ENCODE data around the gene ZNF384. TPM values are rescaled to one million over a fixed set of nuclear protein-coding genes. Genes with fewer than 3 reads are reported as not detected.

ZNF384 gene
- total RNA-seq, 1 donor from 2014 or later: 15.1 TPM

- Histone ChIP-seq H3K9me3 (no peaks in the 10 kb centered on the region), H3K27me3 (no peaks in the 10 kb centered on the region), H3K4me3 (no peak overlapping the region), H3K36me3 (no peaks in the 10 kb centered on the region), H3K4me1 (no peaks in the 10 kb centered on the region), H3K27ac (peak overlapping the region in 1 of 2 donors; percentile 16)
- intact Hi-C loops (cut with DNase I): no loop called here
- DNase-seq (ENCODE audit: low spot score in 2 of 2): no peak
- no peak for TF ChIP-seq CTCF (IDR thresholded peaks at IDR 0.05)
Observed at GRCh38 chr12:6632026-6632983, 56.9 kb downstream of the ZNF384 start.

GRCh38 chr12:6631549-6631961 is 57.6 kb downstream of the ZNF384 start:
- Histone ChIP-seq H3K9me3 (no peaks in the 10 kb centered on the region), H3K36me3 (no peaks in the 10 kb centered on the region), H3K4me1 (no peaks in the 10 kb centered on the region), H3K27ac (peak overlapping the region in 1 of 2 donors; percentile 16), H3K27me3 (no peaks in the 10 kb centered on the region), H3K4me3 (no peak overlapping the region)
- no peak for DNase-seq (ENCODE audit: low spot score in 2 of 2)
- TF ChIP-seq CTCF (IDR thresholded peaks at IDR 0.05): no peak
- intact Hi-C loops (cut with DNase I): no loop called here

- no peaks in the 10 kb centered on the region for H3K9me3 ChIP-seq
- H3K27ac ChIP-seq: no peak overlapping the region
- no peaks in the 10 kb centered on the region for H3K4me1 ChIP-seq
- H3K27me3 ChIP-seq: no peaks in the 10 kb centered on the region
- H3K36me3 ChIP-seq: no peaks in the 10 kb centered on the region
- H3K4me3 ChIP-seq: no peak overlapping the region
- no peak for TF ChIP-seq CTCF (IDR thresholded peaks at IDR 0.05)
- intact Hi-C loops (cut with DNase I): no loop called here
- no peak for DNase-seq (ENCODE audit: low spot score in 2 of 2)
Observed at GRCh38 chr12:6630736-6631135, 58.4 kb downstream of the ZNF384 start.

GRCh38 chr12:6627616-6628015 is 61.6 kb downstream of the ZNF384 start:
- DNase-seq (ENCODE audit: low spot score in 2 of 2): no peak
- no peak for TF ChIP-seq CTCF (IDR thresholded peaks at IDR 0.05)
- Histone ChIP-seq H3K27me3 (no peaks in the 10 kb centered on the region), H3K27ac (no peak overlapping the region), H3K4me3 (no peak overlapping the region), H3K4me1 (no peaks in the 10 kb centered on the region), H3K36me3 (no peaks in the 10 kb centered on the region), H3K9me3 (no peaks in the 10 kb centered on the region)
- intact Hi-C loops (cut with DNase I): no loop called here

- intact Hi-C loops (cut with DNase I): no loop called here
- DNase-seq (ENCODE audit: low spot score in 2 of 2): no peak
- no peaks in the 10 kb centered on the region for H3K9me3 ChIP-seq
- no peaks in the 10 kb centered on the region for H3K4me1 ChIP-seq
- no peak overlapping the region for H3K27ac ChIP-seq
- H3K27me3 ChIP-seq: no peaks in the 10 kb centered on the region
- no peaks in the 10 kb centered on the region for H3K36me3 ChIP-seq
- TF ChIP-seq CTCF (IDR thresholded peaks at IDR 0.05): no peak
- H3K4me3 ChIP-seq: no peak overlapping the region
Observed at GRCh38 chr12:6626654-6627283, 62.4 kb downstream of the ZNF384 start.
